EL (cell line): ENCODE measurements around the gene DEPP1.

ENCODE experiments used
- DNase-seq: peaks from one replicate; pipeline ENCODE4 v3.0.0-alpha.2; 2016

DEPP1 gene

GRCh38 chr10:44977287-44978212 lies 1.1 kb downstream of the DEPP1 start:
- DNase-seq, result no peak

- DNase-seq, result no peak
Observed at GRCh38 chr10:44976352-44977198, 2.0 kb downstream of the DEPP1 start.

GRCh38 chr10:44975431-44976331 lies 2.9 kb downstream of the DEPP1 start:
- DNase-seq, result peak; percentile 56

- DNase-seq, result peak; percentile 72
Observed at GRCh38 chr10:44974628-44975430, 3.8 kb downstream of the DEPP1 start.

- DNase-seq, result no peak
Observed at GRCh38 chr10:44974082-44974627, 4.5 kb downstream of the DEPP1 start.

- no peak for DNase-seq
Observed at GRCh38 chr10:44973323-44974081, 5.1 kb downstream of the DEPP1 start.

- DNase-seq, result no peak
Observed at GRCh38 chr10:44972874-44973306, 5.7 kb downstream of the DEPP1 start.

- no peak for DNase-seq
Observed at GRCh38 chr10:44971935-44972757, 6.5 kb downstream of the DEPP1 start.

- DNase-seq, result no peak
Observed at GRCh38 chr10:44971434-44971833, 7.2 kb downstream of the DEPP1 start.

- no peak for DNase-seq
Observed at GRCh38 chr10:44970812-44971395, 7.7 kb downstream of the DEPP1 start.

GRCh38 chr10:44969854-44970253 lies 8.8 kb downstream of the DEPP1 start:
- no peak for DNase-seq

- no peak for DNase-seq
Observed at GRCh38 chr10:44968500-44969400, 9.9 kb downstream of the DEPP1 start.

- DNase-seq, result no peak
Observed at GRCh38 chr10:44968091-44968490, 10.5 kb downstream of the DEPP1 start.

- DNase-seq, result no peak
Observed at GRCh38 chr10:44967616-44968015, 11.0 kb downstream of the DEPP1 start.

- DNase-seq, result no peak
Observed at GRCh38 chr10:44966816-44967509, 11.6 kb downstream of the DEPP1 start.

- DNase-seq, result peak; percentile 37
Observed at GRCh38 chr10:44966129-44966815, 12.3 kb downstream of the DEPP1 start.

GRCh38 chr10:44965651-44966097 lies 12.9 kb downstream of the DEPP1 start:
- DNase-seq, result no peak
